ENCODE results near the gene RAB9A. TPM values are rescaled to one million over a fixed set of nuclear protein-coding genes. Genes with fewer than 3 reads are reported as not detected.

The RAB9A gene
- total and polyA plus RNA-seq, 10 of the 15 experiments (the other 5 are each of a cell fraction or from before 2014, with no cell fraction given), result 42.1 to 142 (median 49.9) TPM

GRCh38 chrX:13670197-13670596 lies 18.7 kb upstream of the RAB9A start:
- intact Hi-C loops (cut with micrococcal nuclease; ENCODE audit: unreplicated experiment) (loop anchor here (2.0 to 5.0 kb wide), 2 partner anchors 65 to 583 kb away; partner anchors contain the start of genes OFD1 and TRAPPC2), in situ Hi-C loops (cut with MboI) (loop anchor here (25.0 kb wide), 1 partner anchor 708 kb away; no protein-coding TSS in a partner anchor)
- ChIA-PET SMC1A (ENCODE audit: uncharacterized antibody, unreplicated experiment) (interaction anchor here (1.1 to 4.3 kb wide), 12 partner anchors 8 to 674 kb away, joined by 3 to 136 read pairs (median 6); partner anchors contain the start of genes OFD1, RAB9A and TRAPPC2), RAD21 (ENCODE audit: unreplicated experiment) (interaction anchor here (1.2 to 6.4 kb wide), 13 partner anchors 11 to 410 kb away, joined by 3 to 103 read pairs (median 13); partner anchors contain the start of genes GEMIN8, OFD1, RAB9A and TRAPPC2), POLR2A (interaction anchor here (0.6 to 4.9 kb wide), 9 partner anchors 15 to 92 kb away, joined by 3 to 49 read pairs (median 8); partner anchors contain the start of genes OFD1, RAB9A and TRAPPC2), CTCF (interaction anchor here (1.1 to 2.8 kb wide), 7 partner anchors 14 to 83 kb away, joined by 4 to 21 read pairs (median 9); partner anchors contain the start of genes OFD1, RAB9A and TRAPPC2)
- Histone ChIP-seq H3K4me2 (ENCODE audit: control insufficient read depth, insufficient read depth) (peak overlapping the region; percentile 72), H3K27me3 (replicated peaks in 1 of 2; ENCODE audit: control insufficient read depth in 2 of 2, insufficient read depth in 2 of 2, low read length in 1 of 2) (no peaks in the 10 kb centered on the region), H2AFZ (ENCODE audit: control insufficient read depth, low read depth, low read length) (no peak overlapping the region), H3K36me3 (ENCODE audit: control insufficient read depth in 2 of 2, insufficient read depth in 2 of 2, low read length in 1 of 2) (no peaks in the 10 kb centered on the region), H3K9me3 (replicated peaks; ENCODE audit: control insufficient read depth, insufficient read depth, low read length) (no peaks in the 10 kb centered on the region), H3K9ac (ENCODE audit: control insufficient read depth, insufficient read depth, low read length) (peak overlapping the region; percentile 58), H3K4me1 (ENCODE audit: control insufficient read depth, insufficient read depth, low read length) (peaks cover 37% of the 10 kb centered on the region), H3K27ac (ENCODE audit: control insufficient read depth, insufficient read depth) (peak overlapping the region; percentile 92), H3K79me2 (ENCODE audit: control insufficient read depth, insufficient read depth, low read length) (peaks cover 5% of the 10 kb centered on the region; the same call in 1 of the 2 replicates), H4K20me1 (ENCODE audit: control insufficient read depth, insufficient read depth) (no peaks in the 10 kb centered on the region), H3K4me3 (peak overlapping the region; percentile 44; the same call in 1 of the 2 replicates)
- WGBS (ENCODE audit: insufficient coverage, insufficient replicate concordance, low lambda C conversion rate, missing lambda C conversion rate), result 22% methylated on average over 5 of the region's 5 CpGs
- no TSS peak for BruUV-seq (replicated peaks)
- ATAC-seq (peak; percentile 67), FAIRE-seq (peak; percentile 31), DNase-seq (ENCODE audit: low read depth, low spot score) (no peak)
- TF ChIP-seq, protein P1, sequence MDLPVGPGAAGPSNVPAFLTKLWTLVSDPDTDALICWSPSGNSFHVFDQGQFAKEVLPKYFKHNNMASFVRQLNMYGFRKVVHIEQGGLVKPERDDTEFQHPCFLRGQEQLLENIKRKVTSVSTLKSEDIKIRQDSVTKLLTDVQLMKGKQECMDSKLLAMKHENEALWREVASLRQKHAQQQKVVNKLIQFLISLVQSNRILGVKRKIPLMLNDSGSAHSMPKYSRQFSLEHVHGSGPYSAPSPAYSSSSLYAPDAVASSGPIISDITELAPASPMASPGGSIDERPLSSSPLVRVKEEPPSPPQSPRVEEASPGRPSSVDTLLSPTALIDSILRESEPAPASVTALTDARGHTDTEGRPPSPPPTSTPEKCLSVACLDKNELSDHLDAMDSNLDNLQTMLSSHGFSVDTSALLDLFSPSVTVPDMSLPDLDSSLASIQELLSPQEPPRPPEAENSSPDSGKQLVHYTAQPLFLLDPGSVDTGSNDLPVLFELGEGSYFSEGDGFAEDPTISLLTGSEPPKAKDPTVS (IDR thresholded peaks at IDR 0.05; ENCODE audit: low read depth, low read length), result no peak
- no peak; the same call in 1 of the 2 replicates for TF ChIP-seq RELB (IDR thresholded peaks at IDR 0.05; ENCODE audit: low read depth)
- TF ChIP-seq HDAC2 (IDR thresholded peaks at IDR 0.05), result no peak
- TF ChIP-seq EP300 (IDR thresholded peaks at IDR 0.05; ENCODE audit: borderline replicate concordance in 1 of 2, control insufficient read depth in 1 of 2, low read depth in 2 of 2, low read length in 2 of 2), result 0 out of 4 replicates have a peak, but pooled peaks of 1 of the 2 experiments have one; percentile 42
- TF ChIP-seq GABPA (IDR thresholded peaks at IDR 0.05; ENCODE audit: low read depth), result no peak
- no peak for TF ChIP-seq NRF1 (conservative IDR thresholded peaks at IDR 0.05; ENCODE audit: low read depth, low read length)
- peak; percentile 77 for TF ChIP-seq JUNB (IDR thresholded peaks at IDR 0.05)
- TF ChIP-seq MTA3 (IDR thresholded peaks at IDR 0.05; ENCODE audit: borderline replicate concordance, low read length), result no peak
- no peak for TF ChIP-seq ZNF384 (IDR thresholded peaks at IDR 0.05; ENCODE audit: borderline replicate concordance, low read depth, low read length)
- TF ChIP-seq JUND (IDR thresholded peaks at IDR 0.05; ENCODE audit: low read depth, low read length), result no peak
- TF ChIP-seq CHD4 (IDR thresholded peaks at IDR 0.05), result no peak
- no peak for TF ChIP-seq STAT1 (conservative IDR thresholded peaks at IDR 0.05)
- no peak for TF ChIP-seq ZBED1 (IDR thresholded peaks at IDR 0.05; ENCODE audit: borderline replicate concordance)
- no peak for TF ChIP-seq ZZZ3 (IDR thresholded peaks at IDR 0.05; ENCODE audit: control insufficient read depth, insufficient read length, low read depth)
- TF ChIP-seq USF1 (IDR thresholded peaks at IDR 0.05; ENCODE audit: borderline replicate concordance, extremely low read length, insufficient read depth, low read depth, low read length), result no peak
- no peak for TF ChIP-seq LARP7 (IDR thresholded peaks at IDR 0.05)
- 0 out of 2 replicates have a peak, but pooled peaks have one; percentile 52 for TF ChIP-seq MEF2A (IDR thresholded peaks at IDR 0.05; ENCODE audit: insufficient read depth, low read depth, low read length)
- TF ChIP-seq, protein P2, sequence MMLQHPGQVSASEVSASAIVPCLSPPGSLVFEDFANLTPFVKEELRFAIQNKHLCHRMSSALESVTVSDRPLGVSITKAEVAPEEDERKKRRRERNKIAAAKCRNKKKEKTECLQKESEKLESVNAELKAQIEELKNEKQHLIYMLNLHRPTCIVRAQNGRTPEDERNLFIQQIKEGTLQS (IDR thresholded peaks at IDR 0.05; ENCODE audit: borderline replicate concordance, extremely low read depth, low read depth, low read length), result no peak
- TF ChIP-seq NBN (IDR thresholded peaks at IDR 0.05), result no peak
- peak; percentile 73 for TF ChIP-seq EED (IDR thresholded peaks at IDR 0.05; ENCODE audit: low read depth)
